Stimulated activated CD8-positive, alpha-beta memory T cell treated with anti-CD3 and anti-CD28 coated beads, Interleukin-7, amount 100 ng/mL, for 4 hours (primary cell): ENCODE measurements around the gene MCL1.

Experiments used
- DNase-seq, 2 donors: peaks; one replicate each; pipeline ENCODE4 v3.0.0-alpha.2; 2020; ENCODE audit warnings: low read depth in 2 of 2

MCL1 gene

GRCh38 chr1:150537732-150538684, 41.4 kb downstream of the MCL1 start:
- no peak for DNase-seq

GRCh38 chr1:150536836-150537731, 42.3 kb downstream of the MCL1 start:
- DNase-seq, result no peak

DNA sequence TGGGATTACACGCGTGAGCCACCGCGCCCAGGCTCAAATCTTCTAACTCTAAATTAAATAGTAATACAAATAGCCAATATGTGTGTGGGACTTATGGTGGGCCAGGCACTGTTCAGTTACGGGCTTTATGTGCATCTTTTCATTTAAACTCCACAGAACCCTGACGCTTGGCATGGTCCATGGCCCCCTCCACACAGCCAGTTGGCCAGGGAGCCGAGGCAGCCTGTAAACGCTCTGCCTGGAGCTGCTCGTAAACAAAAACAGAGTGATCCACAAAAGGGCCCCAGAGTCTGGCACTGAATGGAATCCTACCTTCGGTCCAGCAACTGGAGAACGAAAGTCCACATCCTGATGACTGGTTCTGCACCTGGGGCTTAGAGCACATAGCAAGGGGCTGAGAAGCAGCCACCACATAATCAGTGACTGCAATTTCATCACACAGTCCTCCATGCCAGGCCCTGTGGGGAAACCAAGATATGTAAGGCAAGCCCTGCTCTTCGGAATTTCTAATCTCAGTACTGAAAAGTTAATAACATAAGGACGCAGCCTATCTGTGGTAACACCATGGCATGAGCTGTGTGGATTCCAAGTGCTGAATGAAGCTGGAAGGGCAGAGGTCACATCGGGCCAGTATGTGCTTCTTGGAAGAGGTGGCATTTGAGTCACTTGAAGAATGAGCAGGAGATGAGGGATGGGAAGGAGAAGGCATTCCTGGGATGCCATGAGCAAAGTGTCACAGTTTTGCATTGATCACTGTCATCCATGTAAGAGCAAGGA, 43.7 kb downstream of the MCL1 start:
- no peak for DNase-seq

DNA sequence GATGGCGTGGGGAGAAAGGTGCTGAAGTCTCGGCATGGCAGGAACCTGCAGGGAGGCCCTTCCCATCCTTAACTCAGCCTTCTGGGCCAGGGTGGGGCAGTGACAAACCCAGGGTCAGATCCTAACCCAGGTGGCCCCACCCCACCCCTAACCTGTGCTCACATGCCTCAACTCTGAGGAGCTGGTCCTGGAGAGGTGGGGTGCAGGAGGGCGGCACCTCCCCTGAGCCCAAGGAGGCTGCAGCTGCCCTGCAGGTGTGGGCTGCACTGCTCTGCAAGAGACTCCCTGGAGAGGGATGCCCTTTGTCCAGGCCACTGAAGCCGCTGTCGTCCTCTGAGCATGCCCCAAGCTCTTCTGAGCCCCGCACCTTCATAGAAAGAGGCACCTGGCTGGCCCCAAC, 45.4 kb downstream of the MCL1 start:
- DNase-seq, result no peak

DNA sequence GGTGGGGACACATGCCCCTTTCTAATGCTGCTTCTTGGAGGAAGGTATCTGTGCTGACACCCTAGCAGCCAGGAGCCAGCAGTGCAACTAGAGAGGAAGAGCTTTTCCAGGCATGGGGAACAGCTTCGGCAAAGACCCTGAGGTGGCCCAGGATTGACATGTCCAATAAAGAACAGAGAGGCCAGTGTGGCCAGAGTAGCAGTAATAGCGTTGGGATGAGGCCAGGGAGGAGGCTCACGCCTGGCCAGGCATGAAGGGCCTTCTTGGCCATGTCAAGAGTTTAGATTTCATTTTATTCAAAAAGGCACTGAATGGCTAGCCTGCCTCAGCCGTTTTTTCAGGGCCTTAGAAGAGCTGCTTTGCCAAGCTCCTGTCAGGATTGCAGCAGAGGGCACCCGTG, 46.5 kb downstream of the MCL1 start:
- no peak for DNase-seq

DNA sequence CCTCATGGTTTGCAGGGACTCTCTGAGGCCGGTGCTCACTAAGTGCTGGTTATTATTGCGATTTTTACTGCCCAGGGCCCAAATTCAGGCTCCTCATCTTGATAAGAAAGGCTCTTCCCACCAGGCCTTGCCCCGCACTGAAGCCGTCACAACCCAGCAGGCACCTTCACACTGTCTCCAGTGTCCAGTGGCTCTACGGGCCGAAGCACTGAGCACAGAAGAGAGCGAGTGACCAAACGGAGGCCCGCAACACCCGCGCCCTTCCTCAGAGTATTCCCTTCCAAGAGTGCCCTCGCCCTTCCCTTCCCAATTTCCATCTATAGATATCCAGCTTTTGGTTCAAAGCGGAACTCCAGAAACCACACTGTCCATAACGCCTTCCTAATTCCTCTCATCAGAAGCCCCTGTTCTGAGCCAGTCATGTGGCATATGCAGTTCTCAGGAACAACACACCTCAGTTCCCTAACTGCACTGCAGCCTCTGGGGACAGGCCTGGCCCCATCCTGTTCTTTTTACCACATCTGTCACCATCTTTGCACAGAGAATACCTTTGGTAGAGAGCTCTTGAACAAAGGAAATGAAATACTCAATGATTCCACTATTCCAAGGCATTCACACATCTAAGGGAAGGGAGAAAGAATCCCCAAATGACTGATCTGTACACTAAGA, 48.8 kb downstream of the MCL1 start:
- no peak for DNase-seq

- DNase-seq, result no peak
These were observed 50.4 kb downstream of the MCL1 start for GRCh38 chr1:150529017-150529416.

GRCh38 chr1:150528196-150528595, 51.2 kb downstream of the MCL1 start:
- DNase-seq, result no peak

- DNase-seq, result no peak
These were observed 54.1 kb downstream of the MCL1 start for GRCh38 chr1:150525348-150525747.
